SK-N-SH (cell line): ENCODE results near the gene CKB. TPM values are rescaled to one million over a fixed set of nuclear protein-coding genes. Genes with fewer than 3 reads are reported as not detected.

Source experiments
- CTCF ChIA-PET: fragments of 300-600, 350-600 bp; formaldehyde crosslinking; extraction: SDS; loops from one replicate; lab custom pipeline; 2021; lab: Yijun Ruan, JAX
- POLR2A ChIA-PET: fragments of 350-600 bp; sonication (Branson Sonifier 250); formaldehyde crosslinking; extraction: SDS; loops from one replicate; lab custom pipeline; 2020; ENCODE audit warnings: antibody characterized with exemption, inconsistent platforms; lab: Yijun Ruan, JAX
- DNase-seq: peaks from one replicate; pipeline ENCODE4 v3.0.0; 2012
- H2AFZ ChIP-seq: fragments of 200-600 bp; sonication (generic); 2 replicates; pipeline ENCODE4 v1.8.1; 2016; ENCODE audit warnings: antibody characterized with exemption, mild to moderate bottlenecking, low read depth
- H3F3A ChIP-seq: fragments of 200-600 bp; sonication (generic); replicated peaks from 2 replicates; pipeline ENCODE3; 2016; ENCODE audit warnings: antibody characterized with exemption, mild to moderate bottlenecking; ENCODE audit not compliant: insufficient read depth
- H3K27ac ChIP-seq, 2 experiments: fragments of 200-500 bp in 1 of 2; fragments of 200-600 bp in 1 of 2; sonication (Bioruptor generic) in 1 of 2; sonication (generic), shearing (Covaris generic) in 1 of 2; 2 replicates each; pipeline versions ENCODE4 v1.5.1 to v1.6.1; 2014 to 2016; ENCODE audit warnings: low read depth in 2 of 2, inconsistent platforms in 1 of 2, low read length in 1 of 2, mild to moderate bottlenecking in 1 of 2, mixed read lengths in 1 of 2
- H3K27me3 ChIP-seq: fragments of 200-600 bp; sonication (generic), shearing (Covaris generic); 2 replicates; pipeline ENCODE4 v1.6.1; 2016; ENCODE audit warnings: mixed run types; ENCODE audit not compliant: insufficient read depth
- H3K36me3 ChIP-seq, 2 experiments: fragments of 200-500 bp in 1 of 2; fragments of 200-600 bp in 1 of 2; sonication (Bioruptor generic) in 1 of 2; sonication (generic) in 1 of 2; replicated peaks in 1 of 2; 2 replicates each; pipeline versions ENCODE3 to v1.5.1; 2014 to 2016; ENCODE audit warnings: low read length in 1 of 2, mild to moderate bottlenecking in 1 of 2; ENCODE audit not compliant: insufficient read depth in 2 of 2, control insufficient read depth in 1 of 2
- H3K4me1 ChIP-seq, 2 experiments: fragments of 200-500 bp in 1 of 2; fragments of 200-600 bp in 1 of 2; sonication (Bioruptor generic) in 1 of 2; sonication (generic), shearing (Covaris generic) in 1 of 2; 2 replicates each; pipeline versions ENCODE4 v1.5.1 to v1.6.1; 2014 to 2016; ENCODE audit warnings: low read depth in 1 of 2, low read length in 1 of 2, mixed run types in 1 of 2; ENCODE audit not compliant: insufficient read depth in 2 of 2, control insufficient read depth in 1 of 2
- H3K4me2 ChIP-seq: fragments of 200-600 bp; sonication (generic), shearing (Covaris generic); 2 replicates; pipeline ENCODE4 v1.6.1; 2017; ENCODE audit warnings: mixed run types
- H3K4me3 ChIP-seq, 2 experiments: fragments of 200-500 bp in 1 of 2; fragments of 200-600 bp in 1 of 2; sonication (Bioruptor generic) in 1 of 2; sonication (generic), shearing (Covaris generic) in 1 of 2; 2 replicates each; pipeline versions ENCODE4 v1.5.1 to v1.8.1; 2014 to 2016; ENCODE audit warnings: low read depth in 2 of 2, inconsistent platforms in 1 of 2, low read length in 1 of 2, mild to moderate bottlenecking in 1 of 2, mixed read lengths in 1 of 2, moderate library complexity in 1 of 2
- H3K79me2 ChIP-seq: fragments of 200-600 bp; sonication (generic); 2 replicates; pipeline ENCODE4 v1.8.1; 2017; ENCODE audit warnings: mild to moderate bottlenecking; ENCODE audit not compliant: insufficient read depth
- H3K9ac ChIP-seq: fragments of 200-600 bp; sonication (generic); 2 replicates; pipeline ENCODE4 v1.6.1; 2017; ENCODE audit warnings: mixed run types
- H3K9me2 ChIP-seq: fragments of 200-600 bp; sonication (generic); 2 replicates; pipeline ENCODE4 v1.6.1; 2017; ENCODE audit warnings: mixed run types
- H3K9me3 ChIP-seq: fragments of 200-600 bp; sonication (generic); 2 replicates; pipeline ENCODE4 v1.6.1; 2017; ENCODE audit warnings: mixed run types, mild to moderate bottlenecking, moderate library complexity
- H4K20me1 ChIP-seq: fragments of 200-600 bp; sonication (generic); 2 replicates; pipeline ENCODE4 v1.6.1; 2017; ENCODE audit warnings: mild to moderate bottlenecking, mixed run types; ENCODE audit not compliant: insufficient read depth
- CHD2 ChIP-seq: fragments of 150-350 bp; IDR thresholded peaks from 2 replicates; pipeline ENCODE4 v1.6.1; 2018; ENCODE audit warnings: low read length; ENCODE audit not compliant: partially characterized antibody
- EP300 ChIP-seq, 2 experiments: IDR thresholded peaks; 2 replicates each; pipeline versions ENCODE4 v1.4.0 to v1.6.1; 2012; ENCODE audit warnings: borderline replicate concordance in 1 of 2, low read depth in 1 of 2, low read length in 1 of 2
- GATA2 ChIP-seq: sonication (generic); formaldehyde crosslinking; IDR thresholded peaks from 2 replicates; pipeline ENCODE4 v1.5.0; 2020; ENCODE audit warnings: mild to moderate bottlenecking, missing genetic modification reagents
- JUND ChIP-seq: IDR thresholded peaks from 2 replicates; pipeline ENCODE4 v1.4.0; 2012
- MXI1 ChIP-seq: IDR thresholded peaks from 2 replicates; pipeline ENCODE4 v1.6.1; 2012; ENCODE audit warnings: mild to moderate bottlenecking, low read depth, low read length, improper control_type of control experiment
- NRF1 ChIP-seq: IDR thresholded peaks from 2 replicates; pipeline ENCODE4 v1.6.1; 2012; ENCODE audit warnings: low read depth, mild to moderate bottlenecking, low read length
- RAD21 ChIP-seq: IDR thresholded peaks from 2 replicates; pipeline ENCODE4 v1.6.1; 2012; ENCODE audit warnings: mild to moderate bottlenecking, low read length
- RCOR1 ChIP-seq: fragments of 150-350 bp; IDR thresholded peaks from 2 replicates; pipeline ENCODE4 v1.6.1; 2017; ENCODE audit warnings: antibody characterized with exemption, low read length
- REST ChIP-seq: IDR thresholded peaks from 2 replicates; pipeline ENCODE4 v1.6.1; 2012; ENCODE audit warnings: mild to moderate bottlenecking, low read depth, low read length, moderate library complexity
- RFX5 ChIP-seq: IDR thresholded peaks from 2 replicates; pipeline ENCODE4 v1.6.1; 2012; ENCODE audit warnings: mild to moderate bottlenecking, improper control_type of control experiment, low read length
- RXRA ChIP-seq: IDR thresholded peaks from 2 replicates; pipeline ENCODE4 v1.4.0; 2012; ENCODE audit warnings: low read depth, mild to moderate bottlenecking, borderline replicate concordance
- SIN3A ChIP-seq: IDR thresholded peaks from 2 replicates; pipeline ENCODE4 v1.6.1; 2012; ENCODE audit warnings: low read depth, mild to moderate bottlenecking, low read length, moderate library complexity, borderline replicate concordance
- TCF12 ChIP-seq: IDR thresholded peaks from 2 replicates; pipeline ENCODE4 v1.4.0; 2012
- TEAD4 ChIP-seq: IDR thresholded peaks from 2 replicates; pipeline ENCODE4 v1.4.0; 2012; ENCODE audit warnings: mild to moderate bottlenecking, borderline replicate concordance; ENCODE audit not compliant: insufficient read depth
- USF1 ChIP-seq: IDR thresholded peaks from 2 replicates; pipeline ENCODE4 v1.4.0; 2012; ENCODE audit warnings: low read depth, borderline replicate concordance
- USF2 ChIP-seq: fragments of 150-350 bp; IDR thresholded peaks from 2 replicates; pipeline ENCODE4 v1.6.1; 2017; ENCODE audit warnings: antibody characterized with exemption, low read length, low read depth, borderline replicate concordance
- YY1 ChIP-seq: IDR thresholded peaks from 2 replicates; pipeline ENCODE4 v1.4.0; 2012; ENCODE audit warnings: low read depth, mild to moderate bottlenecking
- ZBTB33 ChIP-seq: IDR thresholded peaks from 2 replicates; pipeline ENCODE4 v1.4.0; 2012; ENCODE audit warnings: low read depth, borderline replicate concordance
- WGBS: methylation state at CpG from one replicate; pipeline ENCODE4 v1.1.6; 2017; ENCODE audit warnings: low lambda C conversion rate; 5-methylcytosine and 5-hydroxymethylcytosine counted together
- polyA plus RNA-seq, 3 experiments: library from polyadenylated mRNA; depleted of rRNA; stranded (reverse); fragments of >200 nt; gene quantifications; 2 replicates each; pipeline ENCODE4 v1.2.3, GENCODE V29; 2012

The CKB gene
- polyA plus RNA-seq, 1 of the 3 experiments (the other 2 are of a cell fraction): 53.0 TPM

GRCh38 chr14:103496776-103497175, 25.9 kb downstream of the CKB start:
- Histone ChIP-seq H3K9me2 (no peaks in the 10 kb centered on the region), H3K9me3 (no peaks in the 10 kb centered on the region), H3K9ac (no peak overlapping the region), H3K36me3 (peaks cover 32 to 47% of the 10 kb centered on the region in 2 experiments), H3K4me2 (no peak overlapping the region), H4K20me1 (no peaks in the 10 kb centered on the region), H3K79me2 (peaks cover 16% of the 10 kb centered on the region; the same call in 1 of the 2 replicates), H3F3A (peaks cover 30% of the 10 kb centered on the region), H2AFZ (no peak overlapping the region), H3K27ac (no peak overlapping the region), H3K4me1 (peaks cover 0 to 8% of the 10 kb centered on the region in 2 experiments; a peak in 1 of 4 replicates), H3K27me3 (no peaks in the 10 kb centered on the region), H3K4me3 (no peak overlapping the region)
- no peak for TF ChIP-seq GATA2 (CRISPR knock-in tag)
- TF ChIP-seq YY1: no peak
- TF ChIP-seq RFX5: no peak
- TF ChIP-seq SIN3A: no peak
- TF ChIP-seq USF1: no peak
- no peak for TF ChIP-seq TCF12
- TF ChIP-seq TEAD4: no peak
- no peak for TF ChIP-seq EP300 (IDR thresholded peaks at IDR 0.05; ENCODE audit: borderline replicate concordance in 1 of 2, low read depth in 1 of 2, low read length in 1 of 2)
- TF ChIP-seq CHD2: no peak
- no peak for TF ChIP-seq USF2
- no peak for TF ChIP-seq RAD21
- no peak for TF ChIP-seq MXI1
- no peak for TF ChIP-seq RXRA
- TF ChIP-seq NRF1: no peak
- TF ChIP-seq REST: no peak
- no peak for TF ChIP-seq ZBTB33
- no peak for TF ChIP-seq JUND
- no peak for TF ChIP-seq RCOR1
- POLR2A ChIA-PET: interaction anchor here (0.6 kb wide), 1 partner anchor 273 kb away, joined by 3 read pairs; no protein-coding TSS in a partner anchor
- no peak for DNase-seq
- CTCF ChIA-PET: interaction anchor here (2.3 to 9.3 kb wide), 2 partner anchors 22 to 53 kb away, joined by 8 to 120 read pairs; no protein-coding TSS in a partner anchor
- WGBS: 82% methylated on average over 1 of the region's 1 CpG
